GM13977 (cell line): Measurements from ENCODE around the gene ZMIZ2.

Experiments used
- DNase-seq: peaks from one replicate; pipeline ENCODE4 v3.0.0; 2012; ENCODE audit warnings: low spot score
- in situ Hi-C: fragments of 300-500 bp; cut with MboI; formaldehyde crosslinking; loops from one replicate; pipeline ENCODE4 v1.12.0; 2022; ENCODE audit warnings: low sequenced_read_pairs, low pct_unique_long_range_greater_than_20kb, mixed read lengths, inconsistent platforms; ENCODE audit not compliant: unreplicated experiment
- TF ChIP-seq, protein P1 (sequence below): IDR thresholded peaks from 2 replicates; pipeline ENCODE4 v1.5.1; 2012; ENCODE audit warnings: mild to moderate bottlenecking, control low read depth; ENCODE audit not compliant: insufficient read depth; ENCODE audit errors: extremely low read depth, missing control alignments

ZMIZ2 gene

DNA sequence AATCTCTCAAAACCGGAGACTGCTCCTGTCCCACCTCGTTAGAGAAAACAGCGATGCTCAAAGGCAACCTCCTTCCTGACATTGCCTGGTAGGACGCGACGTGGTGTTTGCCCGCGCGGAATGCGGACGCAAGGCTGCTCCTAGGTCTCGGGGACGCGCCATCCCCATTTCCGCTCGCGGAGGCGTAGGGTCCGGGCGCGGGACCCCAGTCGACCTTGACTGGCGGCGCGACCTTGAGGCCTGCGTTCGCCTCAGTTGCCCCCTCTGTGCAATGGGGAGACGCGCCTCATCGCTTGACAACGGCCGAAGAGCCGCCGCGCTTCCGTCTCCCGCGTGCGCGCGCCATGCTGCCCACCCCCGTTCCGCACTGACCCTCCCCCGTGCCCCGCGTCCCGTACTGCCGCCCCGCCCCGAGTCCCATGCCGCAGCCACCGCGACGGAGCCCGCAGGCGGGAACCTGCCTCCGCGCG lies 47.4 kb downstream of the ZMIZ2 start:
- in situ Hi-C loops: no loop called here
- TF ChIP-seq, protein P1, sequence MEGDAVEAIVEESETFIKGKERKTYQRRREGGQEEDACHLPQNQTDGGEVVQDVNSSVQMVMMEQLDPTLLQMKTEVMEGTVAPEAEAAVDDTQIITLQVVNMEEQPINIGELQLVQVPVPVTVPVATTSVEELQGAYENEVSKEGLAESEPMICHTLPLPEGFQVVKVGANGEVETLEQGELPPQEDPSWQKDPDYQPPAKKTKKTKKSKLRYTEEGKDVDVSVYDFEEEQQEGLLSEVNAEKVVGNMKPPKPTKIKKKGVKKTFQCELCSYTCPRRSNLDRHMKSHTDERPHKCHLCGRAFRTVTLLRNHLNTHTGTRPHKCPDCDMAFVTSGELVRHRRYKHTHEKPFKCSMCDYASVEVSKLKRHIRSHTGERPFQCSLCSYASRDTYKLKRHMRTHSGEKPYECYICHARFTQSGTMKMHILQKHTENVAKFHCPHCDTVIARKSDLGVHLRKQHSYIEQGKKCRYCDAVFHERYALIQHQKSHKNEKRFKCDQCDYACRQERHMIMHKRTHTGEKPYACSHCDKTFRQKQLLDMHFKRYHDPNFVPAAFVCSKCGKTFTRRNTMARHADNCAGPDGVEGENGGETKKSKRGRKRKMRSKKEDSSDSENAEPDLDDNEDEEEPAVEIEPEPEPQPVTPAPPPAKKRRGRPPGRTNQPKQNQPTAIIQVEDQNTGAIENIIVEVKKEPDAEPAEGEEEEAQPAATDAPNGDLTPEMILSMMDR: no peak

DNA sequence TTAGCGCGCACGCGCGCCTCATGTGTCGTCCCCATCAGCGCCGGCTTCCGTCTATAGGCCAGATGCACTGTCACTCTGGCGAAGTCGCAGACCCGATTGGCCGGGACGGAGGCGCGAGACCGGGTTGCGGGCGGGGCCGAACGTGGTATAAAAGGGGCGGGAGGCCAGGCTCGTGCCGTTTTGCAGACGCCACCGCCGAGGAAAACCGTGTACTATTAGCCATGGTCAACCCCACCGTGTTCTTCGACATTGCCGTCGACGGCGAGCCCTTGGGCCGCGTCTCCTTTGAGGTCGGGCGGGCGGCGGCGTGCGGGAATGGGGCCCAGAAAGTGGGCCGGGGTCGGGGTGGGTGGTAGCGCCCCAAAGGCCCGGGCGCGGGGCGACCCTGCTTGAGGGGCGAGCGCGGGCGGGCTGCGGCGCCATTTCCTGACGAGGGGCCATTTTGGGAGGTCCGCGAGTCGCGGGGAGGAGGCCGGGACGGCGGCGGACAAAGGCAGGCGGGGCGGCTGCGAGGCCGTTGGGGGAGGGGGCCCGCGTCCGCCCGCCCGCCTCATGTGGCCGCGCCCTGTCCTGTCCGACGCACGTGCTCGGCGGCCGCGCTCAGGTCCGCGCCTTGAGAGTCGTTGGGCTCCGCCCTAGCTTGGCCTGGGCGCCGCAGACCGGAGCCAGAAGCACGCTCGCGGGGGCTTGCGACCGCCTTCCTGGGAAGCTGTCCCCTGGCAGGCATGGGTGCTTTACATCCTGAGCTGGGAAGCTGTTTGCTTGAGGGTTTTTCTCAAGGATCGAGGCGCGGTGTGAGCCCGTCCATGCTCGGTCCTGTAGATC lies 48.1 kb downstream of the ZMIZ2 start, which contains the start of gene PPIA:
TSS of gene PPIA (plus strand) at position 178 of the 825 bp plus-strand sequence. CDS start at position 222, 44 bp downstream.
- in situ Hi-C loops: no loop called here
- TF ChIP-seq, protein P1: no peak
- DNase-seq: peak; percentile 100

More for the DNA sequence above, 47.4 kb downstream of the ZMIZ2 start:
- DNase-seq: no peak

- peak; percentile 85 for DNase-seq
- TF ChIP-seq, protein P1: peak; percentile 65
- in situ Hi-C loops: no loop called here
Observed at GRCh38 chr7:44797329-44798258, 48.9 kb downstream of the ZMIZ2 start.

DNA sequence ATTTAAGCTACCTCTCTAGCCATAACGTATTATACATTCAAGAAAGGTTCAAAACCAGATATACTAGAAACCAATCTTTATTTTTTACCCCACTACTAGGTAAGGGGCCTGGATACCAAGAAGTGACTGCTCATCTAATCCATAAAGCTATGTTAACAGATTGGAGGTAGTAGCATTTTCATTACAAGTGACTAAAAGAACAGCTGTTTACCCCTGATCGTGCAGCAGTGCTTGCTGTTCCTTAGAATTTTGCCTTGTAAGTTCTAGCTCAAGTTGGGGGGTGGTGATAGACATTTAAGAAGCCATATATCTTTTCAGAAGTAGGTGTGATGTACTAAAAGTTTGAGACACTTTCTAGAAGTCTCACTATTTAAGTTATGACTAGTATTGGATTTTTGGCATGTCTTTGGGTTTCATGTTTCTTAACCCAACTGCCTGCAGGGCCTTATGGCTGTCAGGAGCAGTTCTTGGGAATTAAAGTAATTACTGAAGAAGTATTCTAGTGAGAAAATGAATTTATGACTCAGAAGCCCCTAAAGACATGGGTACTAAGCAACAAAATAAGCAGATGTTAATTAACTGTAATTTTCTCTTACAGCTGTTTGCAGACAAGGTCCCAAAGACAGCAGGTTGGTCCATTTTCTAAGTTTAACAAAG lies 50.1 kb downstream of the ZMIZ2 start:
- TF ChIP-seq, protein P1: no peak
- in situ Hi-C loops: no loop called here
- DNase-seq: no peak

- in situ Hi-C loops: no loop called here
- TF ChIP-seq, protein P1: no peak
- DNase-seq: no peak
Observed at GRCh38 chr7:44799939-44800338, 51.3 kb downstream of the ZMIZ2 start.

DNA sequence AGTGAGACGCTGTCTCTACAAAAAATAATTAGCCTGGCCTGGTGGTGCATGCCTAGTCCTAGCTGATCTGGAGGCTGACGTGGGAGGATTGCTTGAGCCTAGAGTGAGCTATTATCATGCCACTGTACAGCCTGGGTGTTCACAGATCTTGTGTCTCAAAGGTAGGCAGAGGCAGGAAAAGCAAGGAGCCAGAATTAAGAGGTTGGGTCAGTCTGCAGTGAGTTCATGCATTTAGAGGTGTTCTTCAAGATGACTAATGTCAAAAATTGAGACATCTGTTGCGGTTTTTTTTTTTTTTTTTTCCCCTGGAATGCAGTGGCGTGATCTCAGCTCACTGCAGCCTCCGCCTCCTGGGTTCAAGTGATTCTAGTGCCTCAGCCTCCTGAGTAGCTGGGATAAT lies 53.2 kb downstream of the ZMIZ2 start:
- in situ Hi-C loops: no loop called here
- no peak for DNase-seq
- TF ChIP-seq, protein P1: no peak
